Measurements from ENCODE around the gene MYCT1. TPM values are rescaled to one million over a fixed set of nuclear protein-coding genes. Genes with fewer than 3 reads are reported as not detected.

The MYCT1 gene
- total RNA-seq, 1 experiment from 2014 or later = not detected

DNA sequence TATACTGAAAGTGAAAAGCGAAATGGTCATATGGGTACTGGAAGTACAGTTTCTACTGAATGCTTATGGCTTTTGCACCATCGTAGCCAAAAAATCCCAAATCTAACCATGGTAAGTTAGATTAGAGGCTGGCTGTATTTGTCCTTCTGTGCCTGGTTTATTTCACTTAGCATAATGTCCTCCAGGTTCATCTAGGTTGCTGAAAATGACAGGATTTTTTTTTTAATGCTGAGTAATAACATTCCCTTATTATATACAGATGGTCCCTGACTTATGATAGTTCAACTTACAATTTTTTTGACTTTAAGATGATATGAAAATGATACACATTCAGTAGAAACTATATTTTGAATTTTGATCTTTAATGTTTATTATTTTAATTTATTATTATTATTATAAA, 7.6 kb downstream of the MYCT1 start:
- no peaks in the 10 kb centered on the region for H3K4me1 Mint-ChIP-seq (ENCODE audit: low read depth, unreplicated experiment)
- no peaks in the 10 kb centered on the region for H3K36me3 Mint-ChIP-seq (ENCODE audit: insufficient read depth, unreplicated experiment)
- Histone ChIP-seq H3K36me3 (ENCODE audit: control insufficient read depth, insufficient read depth, low read length) (no peaks in the 10 kb centered on the region), H3K27me3 (replicated peaks; ENCODE audit: control insufficient read depth, insufficient read depth, low read length) (no peaks in the 10 kb centered on the region), H3K9me3 (no peaks in the 10 kb centered on the region; the same call in 1 of the 2 replicates), H3K4me1 (no peaks in the 10 kb centered on the region), H3K4me3 (ENCODE audit: low read depth, low read length) (no peak overlapping the region)
- TF ChIP-seq, protein P1, sequence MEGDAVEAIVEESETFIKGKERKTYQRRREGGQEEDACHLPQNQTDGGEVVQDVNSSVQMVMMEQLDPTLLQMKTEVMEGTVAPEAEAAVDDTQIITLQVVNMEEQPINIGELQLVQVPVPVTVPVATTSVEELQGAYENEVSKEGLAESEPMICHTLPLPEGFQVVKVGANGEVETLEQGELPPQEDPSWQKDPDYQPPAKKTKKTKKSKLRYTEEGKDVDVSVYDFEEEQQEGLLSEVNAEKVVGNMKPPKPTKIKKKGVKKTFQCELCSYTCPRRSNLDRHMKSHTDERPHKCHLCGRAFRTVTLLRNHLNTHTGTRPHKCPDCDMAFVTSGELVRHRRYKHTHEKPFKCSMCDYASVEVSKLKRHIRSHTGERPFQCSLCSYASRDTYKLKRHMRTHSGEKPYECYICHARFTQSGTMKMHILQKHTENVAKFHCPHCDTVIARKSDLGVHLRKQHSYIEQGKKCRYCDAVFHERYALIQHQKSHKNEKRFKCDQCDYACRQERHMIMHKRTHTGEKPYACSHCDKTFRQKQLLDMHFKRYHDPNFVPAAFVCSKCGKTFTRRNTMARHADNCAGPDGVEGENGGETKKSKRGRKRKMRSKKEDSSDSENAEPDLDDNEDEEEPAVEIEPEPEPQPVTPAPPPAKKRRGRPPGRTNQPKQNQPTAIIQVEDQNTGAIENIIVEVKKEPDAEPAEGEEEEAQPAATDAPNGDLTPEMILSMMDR (IDR thresholded peaks at IDR 0.05; ENCODE audit: insufficient read depth in 1 of 2, low read depth in 1 of 2, low read length in 1 of 2, severe bottlenecking in 1 of 2, unreplicated experiment in 1 of 2) = no peak
- DNase-seq = no peak
- H3K27ac Mint-ChIP-seq (ENCODE audit: unreplicated experiment) = no peak overlapping the region
- H3K4me3 Mint-ChIP-seq (ENCODE audit: unreplicated experiment) = no peak overlapping the region
- no TSS peak for BruUV-seq (replicated peaks)
- ChIA-PET POLR2A (no interaction called here), CTCF (no interaction called here)
- intact Hi-C loops (cut with micrococcal nuclease; ENCODE audit: unreplicated experiment) = no loop called here
- no peaks in the 10 kb centered on the region for H3K9me3 Mint-ChIP-seq (ENCODE audit: unreplicated experiment)
- H3K27me3 Mint-ChIP-seq (ENCODE audit: insufficient read depth, unreplicated experiment) = peaks cover 3% of the 10 kb centered on the region

GRCh38 chr6:152716322-152716721, 18.6 kb downstream of the MYCT1 start:
- no peak for DNase-seq
- Mint-ChIP-seq H3K4me3 (ENCODE audit: unreplicated experiment) (no peak overlapping the region), H3K27me3 (ENCODE audit: insufficient read depth, unreplicated experiment) (no peaks in the 10 kb centered on the region), H3K4me1 (ENCODE audit: low read depth, unreplicated experiment) (no peaks in the 10 kb centered on the region), H3K27ac (ENCODE audit: unreplicated experiment) (no peak overlapping the region), H3K9me3 (ENCODE audit: unreplicated experiment) (peaks cover 13% of the 10 kb centered on the region), H3K36me3 (ENCODE audit: insufficient read depth, unreplicated experiment) (no peaks in the 10 kb centered on the region)
- intact Hi-C loops (cut with micrococcal nuclease; ENCODE audit: unreplicated experiment) = loop anchor here (5.0 kb wide), 1 partner anchor 181 kb away; no protein-coding TSS in a partner anchor
- Histone ChIP-seq H3K4me3 (ENCODE audit: low read depth, low read length) (no peak overlapping the region), H3K4me1 (no peaks in the 10 kb centered on the region), H3K36me3 (ENCODE audit: control insufficient read depth, insufficient read depth, low read length) (no peaks in the 10 kb centered on the region), H3K9me3 (no peaks in the 10 kb centered on the region), H3K27me3 (replicated peaks; ENCODE audit: control insufficient read depth, insufficient read depth, low read length) (no peaks in the 10 kb centered on the region)
- CTCF ChIA-PET = no interaction called here
- TF ChIP-seq, protein P1 (IDR thresholded peaks at IDR 0.05; ENCODE audit: insufficient read depth in 1 of 2, low read depth in 1 of 2, low read length in 1 of 2, severe bottlenecking in 1 of 2, unreplicated experiment in 1 of 2) = no peak
- POLR2A ChIA-PET = no interaction called here
- BruUV-seq (replicated peaks) = no TSS peak

DNA sequence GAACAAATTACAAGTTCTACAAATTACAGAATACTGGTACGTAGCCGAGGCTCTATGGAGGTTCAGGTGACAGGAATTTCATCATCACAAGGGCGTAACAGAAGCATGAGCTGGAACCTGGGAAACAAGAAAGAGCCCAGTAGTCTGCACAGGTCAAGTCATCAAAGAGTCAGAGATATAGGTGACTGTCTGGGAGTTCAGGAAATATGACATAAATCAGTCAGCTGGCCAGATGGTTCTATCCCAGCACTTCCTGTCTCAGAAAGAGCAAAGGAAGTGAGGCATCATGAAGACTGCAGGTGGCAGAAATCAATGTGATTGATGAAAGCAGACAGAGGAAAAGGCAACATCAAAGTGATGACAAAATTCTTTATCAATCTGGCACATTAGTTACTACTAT, 23.3 kb downstream of the MYCT1 start:
- Mint-ChIP-seq H3K27me3 (ENCODE audit: insufficient read depth, unreplicated experiment) (peaks cover 3% of the 10 kb centered on the region), H3K27ac (ENCODE audit: unreplicated experiment) (no peak overlapping the region), H3K36me3 (ENCODE audit: insufficient read depth, unreplicated experiment) (no peaks in the 10 kb centered on the region), H3K4me3 (ENCODE audit: unreplicated experiment) (no peak overlapping the region), H3K4me1 (ENCODE audit: low read depth, unreplicated experiment) (no peaks in the 10 kb centered on the region), H3K9me3 (ENCODE audit: unreplicated experiment) (no peaks in the 10 kb centered on the region)
- Histone ChIP-seq H3K9me3 (no peaks in the 10 kb centered on the region), H3K27me3 (replicated peaks; ENCODE audit: control insufficient read depth, insufficient read depth, low read length) (no peaks in the 10 kb centered on the region), H3K4me1 (no peaks in the 10 kb centered on the region), H3K4me3 (ENCODE audit: low read depth, low read length) (no peak overlapping the region), H3K36me3 (ENCODE audit: control insufficient read depth, insufficient read depth, low read length) (no peaks in the 10 kb centered on the region)
- TF ChIP-seq, protein P1 (IDR thresholded peaks at IDR 0.05; ENCODE audit: insufficient read depth in 1 of 2, low read depth in 1 of 2, low read length in 1 of 2, severe bottlenecking in 1 of 2, unreplicated experiment in 1 of 2) = no peak
- no TSS peak for BruUV-seq (replicated peaks)
- ChIA-PET CTCF (no interaction called here), POLR2A (no interaction called here)
- no peak for DNase-seq
- intact Hi-C loops (cut with micrococcal nuclease; ENCODE audit: unreplicated experiment) = no loop called here
